Coronary artery (tissue), 2 donors: ENCODE measurements around the gene CUX1.

Experiments used
- DNase-seq: peaks from one replicate; pipeline ENCODE4 v3.0.0-alpha.2; 2017; ENCODE audit warnings: low spot score
- H3K27ac ChIP-seq, 2 donors: fragments of 200-600 bp; sonication (generic); one replicate each; pipeline ENCODE4 v1.5.1; 2016 to 2019
- H3K4me3 ChIP-seq: fragments of 200-600 bp; sonication (generic); 2 replicates; pipeline ENCODE4 v1.5.1; 2016; ENCODE audit warnings: mild to moderate bottlenecking, moderate library complexity
- TF ChIP-seq, protein P1 (sequence below): fragments of 200-600 bp; sonication (generic); IDR thresholded peaks from one replicate; pipeline ENCODE4 v1.5.1; 2019; ENCODE audit warnings: antibody characterized with exemption

CUX1 gene

DNA sequence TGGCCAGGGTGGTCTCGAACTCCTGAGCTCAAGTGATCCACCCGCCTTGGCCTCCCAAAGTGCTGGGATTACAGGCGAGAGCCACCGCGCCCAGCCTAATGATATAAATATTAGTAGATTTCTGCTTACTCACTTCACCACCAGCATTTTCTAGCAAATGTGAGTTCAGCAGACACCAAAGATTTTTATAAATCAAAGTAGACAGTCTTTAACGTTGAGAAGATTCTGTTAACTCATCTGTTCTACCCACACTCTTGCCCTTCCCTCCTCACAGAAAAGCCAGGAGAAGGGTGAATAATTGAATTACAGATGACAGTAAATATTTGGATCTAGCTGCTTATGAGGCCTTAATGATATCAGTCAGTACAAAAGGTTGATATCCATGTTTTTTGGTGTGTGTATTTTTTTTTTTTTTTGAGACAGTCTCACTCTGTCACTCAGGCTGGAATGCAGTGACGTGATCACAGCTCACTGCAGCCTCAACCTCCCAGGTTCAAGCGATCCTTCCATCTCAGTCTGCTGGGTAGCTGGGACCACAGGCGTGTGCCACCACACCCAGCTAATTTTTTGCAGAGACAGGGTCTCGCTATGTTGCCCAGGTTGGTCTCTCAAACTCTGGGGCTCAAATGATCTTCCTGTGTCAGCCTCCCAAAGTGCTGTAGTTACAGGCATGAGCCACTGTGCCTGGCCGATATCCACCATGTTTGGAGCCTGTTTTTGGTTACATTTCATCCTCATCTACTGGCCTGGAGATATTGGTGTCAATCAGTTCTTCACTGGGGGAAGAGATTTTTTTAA is 120.5 kb downstream of the CUX1 start:
- no peak for DNase-seq
- TF ChIP-seq, protein P1, sequence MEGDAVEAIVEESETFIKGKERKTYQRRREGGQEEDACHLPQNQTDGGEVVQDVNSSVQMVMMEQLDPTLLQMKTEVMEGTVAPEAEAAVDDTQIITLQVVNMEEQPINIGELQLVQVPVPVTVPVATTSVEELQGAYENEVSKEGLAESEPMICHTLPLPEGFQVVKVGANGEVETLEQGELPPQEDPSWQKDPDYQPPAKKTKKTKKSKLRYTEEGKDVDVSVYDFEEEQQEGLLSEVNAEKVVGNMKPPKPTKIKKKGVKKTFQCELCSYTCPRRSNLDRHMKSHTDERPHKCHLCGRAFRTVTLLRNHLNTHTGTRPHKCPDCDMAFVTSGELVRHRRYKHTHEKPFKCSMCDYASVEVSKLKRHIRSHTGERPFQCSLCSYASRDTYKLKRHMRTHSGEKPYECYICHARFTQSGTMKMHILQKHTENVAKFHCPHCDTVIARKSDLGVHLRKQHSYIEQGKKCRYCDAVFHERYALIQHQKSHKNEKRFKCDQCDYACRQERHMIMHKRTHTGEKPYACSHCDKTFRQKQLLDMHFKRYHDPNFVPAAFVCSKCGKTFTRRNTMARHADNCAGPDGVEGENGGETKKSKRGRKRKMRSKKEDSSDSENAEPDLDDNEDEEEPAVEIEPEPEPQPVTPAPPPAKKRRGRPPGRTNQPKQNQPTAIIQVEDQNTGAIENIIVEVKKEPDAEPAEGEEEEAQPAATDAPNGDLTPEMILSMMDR, result no peak
- Histone ChIP-seq H3K4me3 (no peak overlapping the region), H3K27ac (peak overlapping the region in 1 of 2 donors; percentile 23)

DNA sequence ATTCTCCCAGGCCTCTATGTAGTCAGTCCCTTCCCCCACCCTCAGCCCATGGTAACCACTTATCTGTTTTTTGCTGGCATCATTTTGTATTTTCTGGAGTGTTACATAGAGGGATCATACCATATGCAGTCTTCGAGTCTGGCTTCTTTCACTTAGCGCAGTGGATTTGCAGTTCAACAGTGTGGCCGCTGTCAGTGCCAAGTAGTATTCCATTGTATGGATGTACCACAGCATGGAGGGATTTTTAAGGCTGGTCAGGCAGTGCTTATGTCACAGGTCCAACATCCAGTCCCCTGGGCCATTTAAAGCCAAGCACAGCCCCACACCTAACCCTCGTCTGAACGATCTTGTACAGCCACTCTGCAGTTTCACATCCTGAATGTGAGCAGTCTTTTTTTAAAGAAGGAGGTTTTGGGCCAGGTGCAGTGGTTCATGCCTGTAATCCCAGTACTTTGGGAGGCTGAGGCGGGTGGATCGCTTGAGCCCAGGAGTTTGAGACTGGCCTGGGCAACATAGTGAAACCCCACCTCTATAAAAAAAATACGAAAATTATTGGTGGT is 121.8 kb downstream of the CUX1 start:
- H3K4me3 ChIP-seq, result no peak overlapping the region
- no peak for DNase-seq
- no peak overlapping the region for H3K27ac ChIP-seq
- TF ChIP-seq, protein P1, result no peak

- H3K27ac ChIP-seq, result no peak overlapping the region
- no peak overlapping the region for H3K4me3 ChIP-seq
- DNase-seq, result no peak
- TF ChIP-seq, protein P1, result no peak
These were observed 122.7 kb downstream of the CUX1 start for GRCh38 chr7:101940151-101940550.

GRCh38 chr7:101940830-101941229 is 123.4 kb downstream of the CUX1 start:
- Histone ChIP-seq H3K4me3 (no peak overlapping the region), H3K27ac (peak overlapping the region; percentile 76 to 84)
- TF ChIP-seq, protein P1, result no peak
- DNase-seq, result no peak

GRCh38 chr7:101941481-101942383 is 124.3 kb downstream of the CUX1 start:
- H3K27ac ChIP-seq, result peak overlapping the region; percentile 76 to 84
- TF ChIP-seq, protein P1, result no peak
- H3K4me3 ChIP-seq, result no peak overlapping the region
- DNase-seq, result no peak

DNA sequence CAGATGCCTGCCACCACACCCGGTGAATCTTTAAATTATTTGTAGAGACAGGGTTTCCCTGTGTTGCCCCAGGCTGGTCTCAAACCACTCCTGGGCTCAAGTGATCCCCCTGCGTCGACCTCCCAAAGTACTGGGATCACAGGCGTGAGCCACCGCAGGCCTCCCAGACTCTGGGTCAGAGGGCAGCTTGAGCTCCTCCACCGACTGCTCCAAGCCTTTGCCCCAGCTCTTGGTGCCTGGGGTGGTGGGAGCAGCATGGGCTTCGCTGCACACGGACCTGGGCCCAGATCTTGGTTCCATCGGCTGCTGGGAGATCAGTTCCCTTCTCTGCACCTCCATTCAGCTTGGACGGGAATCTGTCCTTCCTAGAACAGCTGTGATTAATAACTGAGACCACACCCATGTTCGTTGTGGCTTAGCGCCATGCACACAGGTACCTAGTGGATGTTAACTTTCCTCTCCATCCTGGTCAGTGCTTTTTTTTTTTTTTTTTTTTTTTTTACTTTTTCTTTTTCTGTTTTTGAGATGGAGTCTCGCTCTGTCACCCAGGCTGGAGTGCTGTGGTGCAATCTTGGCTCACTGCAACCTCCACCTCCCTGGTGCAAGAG is 125.3 kb downstream of the CUX1 start:
- Histone ChIP-seq H3K4me3 (no peak overlapping the region), H3K27ac (peak overlapping the region; percentile 76 to 84)
- TF ChIP-seq, protein P1, result no peak
- no peak for DNase-seq
